ENCODE results near the gene DRG1.
"Not testable (repeated sequence)": the region's sequence is repeated elsewhere in the genome, so short reads cannot be mapped to it uniquely, and the experiment has no call there.

The DRG1 gene

GRCh38 chr22:31441652-31442051 lies 42.2 kb downstream of the DRG1 start:
- FAIRE-seq, result no peak
- DNase-seq (ENCODE audit: insufficient read length, low spot score), result no peak

DNA sequence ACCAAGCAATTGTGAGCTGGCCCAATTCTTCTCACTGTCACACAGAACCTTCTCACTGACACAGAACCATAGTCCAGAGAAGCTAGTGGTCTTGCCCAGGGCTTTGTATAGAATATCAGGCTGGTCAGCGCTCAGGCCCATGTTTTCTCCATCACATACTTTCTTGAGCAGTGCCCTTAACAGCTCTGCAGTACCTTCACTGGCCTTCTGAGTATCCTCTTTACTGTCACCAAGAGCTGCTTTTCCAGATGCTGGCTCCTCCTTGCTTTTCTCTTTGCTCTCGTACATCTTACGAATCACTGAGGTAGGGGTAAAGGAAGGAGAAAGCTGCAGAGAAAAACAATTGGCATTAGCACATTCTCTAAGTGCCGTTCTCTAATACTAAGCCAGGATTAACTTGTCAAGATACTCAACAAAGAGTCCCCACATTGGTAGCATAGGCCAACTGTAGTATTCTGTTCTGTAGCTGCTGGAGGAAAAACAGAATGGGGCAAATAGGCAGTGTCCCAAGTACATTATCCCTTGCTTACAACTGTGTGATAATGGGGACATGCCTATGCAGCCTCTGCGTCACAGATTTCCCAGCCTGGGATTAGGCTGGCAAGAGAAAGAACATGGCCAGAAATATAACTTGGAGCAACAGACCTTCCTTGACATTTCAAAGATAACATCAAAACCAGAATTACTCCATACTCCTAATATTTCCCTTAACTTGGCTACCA lies 43.5 kb downstream of the DRG1 start:
- FAIRE-seq (no peak), DNase-seq (ENCODE audit: insufficient read length, low spot score) (no peak)

DNA sequence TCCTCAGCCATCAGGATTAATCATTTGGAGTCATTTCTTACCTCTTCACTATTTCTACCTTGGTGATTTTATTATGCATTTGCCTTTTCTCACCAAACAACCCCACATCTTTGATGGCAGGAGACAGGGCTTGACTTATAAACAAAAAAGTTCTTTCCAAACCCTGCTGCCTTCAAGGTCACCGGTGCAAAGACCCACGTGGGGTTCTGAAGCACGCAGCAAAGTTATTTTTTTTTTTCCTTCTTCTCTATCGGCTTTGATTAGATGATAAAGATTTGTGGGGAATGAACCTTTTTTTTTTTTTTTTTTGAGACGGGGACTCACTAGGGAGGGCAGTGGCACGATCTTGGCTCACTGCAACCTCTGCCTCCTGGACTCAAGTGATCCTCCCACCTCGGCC lies 44.1 kb downstream of the DRG1 start:
- DNase-seq (ENCODE audit: insufficient read length, low spot score), result no peak
- no peak for FAIRE-seq

DNA sequence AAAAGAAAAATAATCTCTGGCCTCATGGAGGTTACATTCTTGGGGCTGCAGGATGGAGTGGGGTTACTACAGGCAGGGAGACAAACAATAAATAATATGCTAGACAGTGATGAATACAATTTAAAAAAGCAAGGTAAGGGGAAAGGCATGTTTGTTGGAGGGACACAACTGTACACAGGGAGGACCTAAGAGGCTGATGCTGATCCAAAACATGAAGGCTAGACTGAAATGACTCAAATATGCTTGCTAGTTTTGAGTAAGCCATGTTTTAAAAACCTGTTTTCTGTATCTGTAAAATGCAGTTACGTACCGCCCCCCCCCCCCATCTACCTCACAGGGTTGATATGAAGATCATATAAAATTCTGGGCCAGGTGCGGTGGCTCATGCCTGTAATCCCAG lies 46.2 kb downstream of the DRG1 start:
- DNase-seq (ENCODE audit: insufficient read length, low spot score) (no peak), FAIRE-seq (no peak)

- DNase-seq (ENCODE audit: insufficient read length, low spot score) (no peak), FAIRE-seq (no peak)
Observed at GRCh38 chr22:31446208-31446607, 46.8 kb downstream of the DRG1 start.

DNA sequence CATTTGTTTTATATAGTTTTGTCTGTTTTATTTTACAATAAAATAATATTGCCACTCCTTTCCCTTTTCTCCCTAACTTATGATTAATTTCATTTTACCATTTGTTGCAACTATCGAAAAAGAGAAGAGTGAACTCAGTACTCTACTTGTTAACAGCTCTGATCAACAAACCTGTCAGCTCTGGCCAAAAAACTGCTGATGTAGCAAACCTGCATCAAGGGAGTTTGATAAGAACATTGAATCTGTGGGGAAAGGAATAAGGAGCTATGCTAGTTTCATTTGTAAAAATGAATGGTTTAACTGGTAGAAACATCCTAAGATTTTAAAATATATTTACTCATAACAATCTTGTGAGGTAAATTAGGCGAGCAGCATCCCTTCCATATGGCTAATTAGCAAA lies 47.4 kb downstream of the DRG1 start:
- FAIRE-seq, result no peak
- DNase-seq (ENCODE audit: insufficient read length, low spot score), result no peak

DNA sequence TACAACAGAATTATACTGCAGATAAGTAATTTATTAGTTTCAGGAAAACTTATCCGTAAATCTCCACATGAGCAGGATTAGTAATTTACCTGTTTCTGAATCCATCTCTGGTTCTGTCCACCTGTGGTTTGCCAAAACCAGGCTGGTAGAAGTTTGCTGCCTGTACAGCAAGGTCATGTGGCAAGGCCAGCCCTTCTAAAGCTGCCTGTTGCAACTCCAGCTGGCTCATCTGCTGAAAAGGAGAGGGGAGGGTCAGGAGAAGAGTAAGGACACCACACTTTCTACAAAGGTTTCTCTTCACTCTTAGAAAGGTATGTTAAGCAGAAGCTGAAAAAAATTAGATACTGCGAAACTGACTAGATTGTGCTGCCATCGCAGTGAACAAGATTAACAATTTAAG lies 47.9 kb downstream of the DRG1 start:
- no peak for FAIRE-seq

GRCh38 chr22:31448382-31448781 lies 49.0 kb downstream of the DRG1 start:
- FAIRE-seq (no peak), DNase-seq (ENCODE audit: insufficient read length, low spot score) (no peak)

More for the DNA sequence above, 47.9 kb downstream of the DRG1 start:
- DNase-seq (ENCODE audit: insufficient read length, low spot score), result no peak

DNA sequence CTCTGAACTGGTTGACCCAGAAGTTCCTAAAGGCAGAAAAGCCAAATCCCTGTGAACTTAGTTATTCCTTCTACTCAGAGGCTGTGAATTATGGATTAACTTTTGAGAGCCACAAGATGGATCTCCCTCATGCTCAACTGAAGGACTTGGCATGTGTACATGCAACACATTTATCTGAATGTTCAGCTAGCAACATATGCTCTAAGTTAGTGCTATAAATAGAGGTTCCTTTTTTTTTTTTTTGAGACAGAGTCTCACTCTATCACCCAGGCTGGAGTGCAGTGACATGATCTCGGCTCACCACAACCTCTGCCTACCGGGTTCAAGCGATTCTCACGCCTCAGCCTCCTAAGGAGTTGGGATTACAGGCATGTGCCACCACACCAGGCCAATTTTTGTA lies 50.1 kb downstream of the DRG1 start:
- FAIRE-seq, result no peak
- DNase-seq (ENCODE audit: insufficient read length, low spot score), result no peak

DNA sequence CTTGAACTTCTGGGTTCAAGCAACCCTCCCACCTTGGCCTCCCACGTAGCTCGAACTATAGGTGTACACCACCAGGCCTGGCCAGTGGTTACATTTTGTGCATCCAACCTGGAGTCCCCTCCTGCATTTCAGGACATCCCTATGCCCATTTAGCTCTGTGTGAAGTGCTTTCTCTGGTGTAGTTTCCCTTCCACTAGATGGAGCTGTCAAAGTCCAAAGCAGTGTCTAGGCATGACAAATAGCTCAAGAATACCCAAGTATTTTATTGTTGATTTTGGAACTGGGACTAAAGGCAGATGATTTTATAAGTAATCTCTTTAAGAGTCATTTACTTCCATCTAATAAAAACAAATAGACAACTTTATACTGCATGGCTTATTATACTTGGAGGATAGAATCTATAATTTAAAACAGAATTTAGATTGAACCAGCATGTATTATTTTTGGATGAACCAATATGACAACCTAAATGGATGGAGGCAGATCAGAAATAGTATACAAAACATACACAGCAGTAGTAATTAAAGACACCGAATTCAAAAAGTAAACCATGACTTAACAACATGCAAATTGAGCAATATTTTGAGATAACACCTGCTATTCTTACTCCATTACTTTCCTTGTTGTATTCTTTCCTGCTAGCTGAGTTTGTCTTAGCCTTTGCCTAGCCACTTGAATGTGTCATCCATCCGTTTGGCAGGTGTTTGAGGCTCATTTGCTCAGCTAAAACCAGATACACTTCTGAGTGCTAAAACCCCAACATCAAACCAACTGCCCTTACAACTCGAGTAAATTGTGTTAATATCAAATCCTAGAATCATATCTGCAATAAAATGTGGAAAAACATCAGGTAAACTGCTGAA lies 52.5 kb downstream of the DRG1 start:
- FAIRE-seq, result no peak
- peak; percentile 32 for DNase-seq (ENCODE audit: insufficient read length, low spot score)

DNA sequence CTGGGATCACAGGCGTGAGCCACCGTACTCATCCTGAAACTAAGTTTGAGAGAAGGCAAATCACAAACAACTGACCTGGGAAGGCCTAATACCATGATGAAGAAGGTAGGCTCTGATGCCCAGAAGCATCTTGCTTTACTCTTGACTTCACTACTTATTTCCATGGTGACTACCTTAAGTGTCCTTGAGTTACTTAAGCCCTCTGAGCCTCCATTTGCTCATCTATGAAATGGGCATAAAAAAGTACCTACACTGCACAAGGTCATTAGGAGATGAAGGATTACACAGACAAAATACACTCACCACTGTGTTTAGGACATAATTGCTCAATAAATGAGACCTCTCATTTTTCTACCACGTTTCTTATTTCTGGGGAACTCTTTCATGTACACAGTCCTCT lies 62.3 kb downstream of the DRG1 start:
- no peak for DNase-seq (ENCODE audit: insufficient read length, low spot score)
- FAIRE-seq, result no peak

GRCh38 chr22:31465307-31465706 lies 65.9 kb downstream of the DRG1 start:
- no peak for DNase-seq (ENCODE audit: insufficient read length, low spot score)
- no peak for FAIRE-seq

DNA sequence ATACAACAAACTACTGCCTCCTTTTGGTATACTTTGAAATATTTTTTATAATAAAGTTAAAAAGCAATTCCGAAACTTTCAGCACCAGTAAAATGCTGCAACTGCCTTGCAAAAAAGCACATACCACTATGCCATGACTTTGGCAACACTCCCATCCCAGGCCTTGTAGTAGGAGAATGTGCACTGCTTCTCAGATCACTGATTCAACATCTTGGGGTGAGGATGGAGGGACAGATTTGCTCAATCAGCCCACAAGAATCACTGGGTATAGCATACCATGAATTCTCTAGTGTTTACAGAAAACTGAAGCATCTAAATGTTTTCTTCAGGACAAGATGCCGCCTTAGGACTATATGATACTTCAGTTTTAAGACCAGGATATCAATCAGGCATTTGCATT lies 75.3 kb downstream of the DRG1 start:
- no peak for FAIRE-seq
- DNase-seq (ENCODE audit: insufficient read length, low spot score), result no peak

GRCh38 chr22:31475800-31476199 lies 76.4 kb downstream of the DRG1 start:
- no peak for DNase-seq (ENCODE audit: insufficient read length, low spot score)
- FAIRE-seq, result no peak

- DNase-seq (ENCODE audit: insufficient read length, low spot score) (no peak), FAIRE-seq (no peak)
Observed at GRCh38 chr22:31477329-31477728, 77.9 kb downstream of the DRG1 start.

DNA sequence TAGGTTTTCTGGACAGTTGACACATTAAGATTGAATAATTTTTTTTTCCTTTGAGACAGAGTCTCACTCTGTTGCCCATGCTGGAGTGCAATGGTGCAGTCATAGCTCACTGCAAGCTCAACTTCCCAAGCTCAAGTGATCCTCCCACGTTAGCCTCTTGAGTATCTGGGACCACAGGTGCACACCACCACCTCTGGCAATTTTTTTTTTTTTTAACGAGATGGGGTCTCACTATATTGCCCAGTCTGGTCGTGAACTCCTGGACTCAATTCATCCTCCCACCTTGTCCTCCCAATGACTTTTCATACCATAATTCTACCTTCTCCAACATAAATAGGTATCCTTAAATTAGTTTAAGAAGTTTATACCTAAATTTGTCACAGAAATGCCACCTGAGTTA lies 81.7 kb downstream of the DRG1 start:
- DNase-seq (ENCODE audit: insufficient read length, low spot score), result no peak
- no peak for FAIRE-seq

DNA sequence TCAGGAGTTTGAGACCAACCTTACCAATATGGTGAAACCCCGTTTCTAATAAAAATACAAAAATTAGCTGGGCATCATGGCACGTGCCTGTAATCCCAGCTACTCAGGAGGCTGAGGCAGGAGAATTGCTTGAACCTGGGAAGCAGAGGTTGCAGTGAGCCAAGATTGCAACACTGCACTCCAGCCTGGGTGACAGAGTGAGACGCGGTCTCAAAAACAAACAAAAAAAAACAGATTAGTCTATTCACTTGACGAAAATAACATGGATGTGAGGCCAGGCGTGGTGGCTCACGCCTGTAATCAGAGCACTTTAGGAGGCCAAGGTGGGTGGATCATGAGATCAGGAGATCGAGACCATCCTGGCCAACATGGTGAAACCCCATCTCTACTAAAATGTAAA lies 83.1 kb downstream of the DRG1 start:
- not testable (repeated sequence) for FAIRE-seq; DNase-seq (ENCODE audit: insufficient read length, low spot score)
